Activated CD4-positive, alpha-beta T cell treated with anti-CD3 and anti-CD28 coated beads for 48 hours (primary cell): ENCODE data around the gene EFCAB12.
A peak's percentile ranks its signal among the peaks of the same experiment; 100 is the strongest.

ENCODE experiments used
- DNase-seq: peaks from one replicate; pipeline ENCODE4 v3.0.0-alpha.2; 2020

The EFCAB12 gene

GRCh38 chr3:129442947-129443346, 14.5 kb upstream of the EFCAB12 start:
- no peak for DNase-seq

- DNase-seq: no peak
Observed at GRCh38 chr3:129442486-129442885, 14.1 kb upstream of the EFCAB12 start.

GRCh38 chr3:129441782-129442181, 13.3 kb upstream of the EFCAB12 start:
- no peak for DNase-seq

- no peak for DNase-seq
Observed at GRCh38 chr3:129441215-129441614, 12.8 kb upstream of the EFCAB12 start.

GRCh38 chr3:129440618-129441190, 12.3 kb upstream of the EFCAB12 start:
- DNase-seq: no peak

- peak; percentile 99 for DNase-seq
Observed at GRCh38 chr3:129439817-129440617, 11.6 kb upstream of the EFCAB12 start, which contains the start of the genes IFT122 and MBD4. TSS of gene IFT122 (plus strand) at chr3:129440224. CDS start at chr3:129440331, 107 bp downstream. TSS of gene MBD4 (minus strand) at chr3:129439948. CDS start at chr3:129439833, 115 bp downstream.

- DNase-seq: peak; percentile 55
Observed at GRCh38 chr3:129439226-129439816, 10.9 kb upstream of the EFCAB12 start.

GRCh38 chr3:129435367-129435766, 6.9 kb upstream of the EFCAB12 start:
- no peak for DNase-seq

- DNase-seq: no peak
Observed at GRCh38 chr3:129434140-129434539, 5.7 kb upstream of the EFCAB12 start.

- no peak for DNase-seq
Observed at GRCh38 chr3:129433565-129433964, 5.1 kb upstream of the EFCAB12 start.

GRCh38 chr3:129432671-129433070, 4.2 kb upstream of the EFCAB12 start:
- no peak for DNase-seq

- no peak for DNase-seq
Observed at GRCh38 chr3:129432036-129432435, 3.6 kb upstream of the EFCAB12 start.

GRCh38 chr3:129429602-129430001, 1.2 kb upstream of the EFCAB12 start:
- DNase-seq: no peak

- DNase-seq: no peak
Observed at GRCh38 chr3:129429080-129429451, 630 bp upstream of the EFCAB12 start.

- DNase-seq: no peak
Observed at GRCh38 chr3:129428007-129428375, 445 bp downstream of the EFCAB12 start.

- DNase-seq: no peak
Observed at GRCh38 chr3:129425619-129426018, 2.8 kb downstream of the EFCAB12 start.

GRCh38 chr3:129425213-129425612, 3.2 kb downstream of the EFCAB12 start:
- DNase-seq: no peak

- no peak for DNase-seq
Observed at GRCh38 chr3:129424185-129424841, 4.1 kb downstream of the EFCAB12 start.

- DNase-seq: no peak
Observed at GRCh38 chr3:129422897-129423296, 5.5 kb downstream of the EFCAB12 start.

GRCh38 chr3:129421988-129422745, 6.3 kb downstream of the EFCAB12 start:
- DNase-seq: no peak

- no peak for DNase-seq
Observed at GRCh38 chr3:129421236-129421883, 7.1 kb downstream of the EFCAB12 start.

GRCh38 chr3:129419476-129419875, 9.0 kb downstream of the EFCAB12 start:
- no peak for DNase-seq
